ENCODE results near the gene KMT2C.

- TF ChIP-seq GATA2 (IDR thresholded peaks at IDR 0.05; ENCODE audit: low read depth, low read length) = no peak
- TF ChIP-seq GATA3 (IDR thresholded peaks at IDR 0.05; ENCODE audit: low read depth, low read length) = no peak
These were observed 350.7 kb downstream of the KMT2C start for GRCh38 chr7:152085131-152085530.

All from SH-SY5Y (cell line).